GM10266 (cell line): ENCODE results near the gene LRCH3.

Experiments used
- DNase-seq: peaks from one replicate; pipeline ENCODE4 v3.0.0; 2012; ENCODE audit errors: extremely low spot score
- CTCF ChIP-seq: IDR thresholded peaks from 2 replicates; pipeline ENCODE4 v1.5.1; 2012; ENCODE audit warnings: mild to moderate bottlenecking, low read depth; ENCODE audit not compliant: control insufficient read depth, insufficient read depth; ENCODE audit errors: missing control alignments

Gene LRCH3

DNA sequence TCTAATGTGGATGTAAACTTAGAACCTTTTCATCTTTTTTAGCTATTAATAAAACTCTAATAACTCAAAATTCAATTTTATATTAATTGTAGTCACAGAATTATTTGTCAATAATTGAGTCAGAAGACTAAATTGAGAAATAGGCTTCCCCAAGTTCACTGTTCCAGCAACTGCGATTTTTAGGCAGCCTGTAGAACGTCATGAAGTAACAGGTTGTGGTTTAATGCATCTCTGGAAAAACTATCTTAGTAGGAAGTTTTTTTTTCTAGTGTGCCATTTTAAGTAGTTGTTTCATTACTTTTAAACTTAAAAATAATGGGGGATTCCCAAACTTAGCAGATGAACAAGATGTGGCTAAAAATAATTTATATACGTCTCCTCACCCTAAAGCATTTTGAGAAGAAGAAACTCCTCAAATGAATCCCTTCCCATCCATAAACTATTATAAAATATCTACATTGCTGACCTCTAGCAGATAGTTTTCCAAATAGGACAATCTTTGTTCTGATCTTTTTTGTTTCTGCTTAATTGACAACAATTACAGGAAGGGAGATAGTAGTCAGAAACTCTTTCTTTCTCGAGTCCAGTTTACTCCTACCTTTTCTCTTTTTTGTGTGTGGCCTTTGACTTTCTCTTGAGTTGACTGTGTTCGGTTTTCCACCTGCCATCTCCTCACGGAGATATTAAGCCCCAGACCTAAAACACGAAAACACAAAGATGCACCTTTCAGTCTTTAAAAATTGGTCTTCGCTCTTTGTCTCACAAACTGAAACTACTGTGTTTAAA is 43.1 kb downstream of the LRCH3 start:
- no peak for TF ChIP-seq CTCF
- peak; percentile 61 for DNase-seq

DNA sequence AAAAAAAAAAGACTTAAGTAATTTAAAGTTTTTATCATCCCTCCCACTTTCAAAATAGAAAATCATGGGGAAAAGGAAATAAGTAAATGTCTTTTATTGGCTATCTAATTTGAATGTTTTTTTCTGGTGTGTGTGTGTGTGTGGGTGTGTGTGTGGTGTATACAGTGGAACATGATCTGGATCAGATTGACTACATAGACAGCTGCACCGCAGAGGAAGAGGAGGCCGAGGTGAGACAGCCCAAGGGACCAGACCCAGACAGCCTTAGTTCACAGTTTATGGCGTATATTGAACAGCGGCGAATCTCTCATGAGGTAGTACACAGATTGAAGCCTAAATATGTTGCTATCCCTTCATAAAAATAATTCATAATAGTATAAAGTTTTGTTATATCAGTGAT is 44.5 kb downstream of the LRCH3 start:
- DNase-seq, result peak; percentile 67
- TF ChIP-seq CTCF, result no peak

DNA sequence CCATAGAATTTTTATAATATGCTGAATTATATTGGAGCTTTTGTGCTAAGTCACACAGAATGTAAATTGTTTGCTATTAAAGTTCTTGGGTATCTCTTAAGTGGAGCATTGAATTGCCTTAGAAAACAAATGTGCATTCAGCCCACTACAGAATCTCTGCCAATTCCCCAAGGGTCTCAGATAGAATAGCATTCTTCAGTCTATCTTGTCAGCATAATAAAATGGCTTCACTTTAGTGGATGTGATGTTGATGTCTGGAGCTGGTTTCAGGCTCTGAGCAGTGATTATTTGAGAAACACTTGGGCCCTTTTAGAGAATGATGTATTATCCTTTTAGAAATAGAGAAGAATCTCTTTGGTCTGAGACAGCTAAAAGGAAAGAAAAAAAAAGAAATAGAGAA is 45.2 kb downstream of the LRCH3 start:
- DNase-seq, result no peak
- no peak for TF ChIP-seq CTCF

DNA sequence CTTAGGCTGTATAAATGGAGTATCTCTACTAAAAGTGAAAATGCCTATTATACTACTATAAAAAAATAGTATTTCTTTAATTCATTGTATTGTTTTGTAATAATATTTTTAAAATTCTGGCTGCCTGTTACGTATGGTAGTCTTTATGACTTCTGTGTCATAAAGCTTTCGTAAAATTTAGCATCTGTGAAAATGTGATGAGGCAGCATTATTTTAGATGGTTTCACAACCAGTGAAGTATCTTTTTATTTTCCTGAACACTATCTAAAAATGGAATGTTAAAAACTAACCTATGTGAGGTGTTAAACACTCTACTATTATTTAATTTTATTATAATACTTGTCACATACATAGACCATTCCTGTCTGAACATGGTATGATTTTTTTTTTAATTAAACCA is 46.2 kb downstream of the LRCH3 start:
- DNase-seq, result no peak
- TF ChIP-seq CTCF, result no peak

DNA sequence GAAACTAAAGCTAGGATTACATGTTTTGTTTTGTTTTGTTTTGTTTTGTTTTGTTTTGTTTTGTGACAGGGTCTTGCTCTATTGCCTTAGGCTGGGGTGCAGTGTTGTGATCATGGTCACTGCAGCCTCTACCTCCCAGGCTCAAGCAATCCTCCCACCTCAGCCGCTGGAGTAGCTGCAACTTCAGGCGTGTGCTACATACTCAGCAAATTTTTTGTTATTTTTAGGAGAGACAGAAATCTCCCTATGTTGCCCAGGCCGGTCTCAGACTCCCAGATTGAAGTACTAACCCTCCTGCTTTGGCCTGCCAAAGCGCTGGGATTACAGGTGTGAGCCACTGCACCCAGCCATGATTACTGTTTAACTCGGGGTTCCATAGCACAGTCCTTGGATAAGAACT is 50.7 kb downstream of the LRCH3 start:
- no peak for DNase-seq

DNA sequence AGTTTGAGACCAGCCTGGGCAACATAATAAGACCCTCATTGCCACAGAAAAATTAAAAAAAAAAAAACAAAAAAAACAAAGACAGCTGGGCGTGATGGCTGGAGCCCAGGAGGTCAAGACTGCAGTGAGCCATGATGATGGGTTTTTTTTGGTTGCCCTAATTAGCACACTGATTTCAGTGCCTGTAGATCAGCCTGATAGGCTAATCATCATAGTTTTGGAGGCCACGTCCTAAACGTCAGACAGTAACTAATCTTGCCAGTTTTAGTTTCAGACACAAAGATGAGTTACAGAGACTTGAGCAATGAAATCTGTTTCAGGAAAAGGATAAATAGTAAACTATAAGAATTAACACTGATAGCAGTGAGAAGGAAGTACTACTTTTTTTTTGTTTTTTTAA is 55.4 kb downstream of the LRCH3 start:
- TF ChIP-seq CTCF, result no peak
- DNase-seq, result no peak

More for the DNA sequence above, 50.7 kb downstream of the LRCH3 start:
- TF ChIP-seq CTCF, result no peak

- no peak for TF ChIP-seq CTCF
- DNase-seq, result peak; percentile 80
Measured at GRCh38 chr3:197847866-197848401, 56.9 kb downstream of the LRCH3 start.
